CD1c-positive myeloid dendritic cell (primary cell): Measurements from ENCODE around the gene TMEM181.
"Not testable (repeated sequence)": the region's sequence is repeated elsewhere in the genome, so short reads cannot be mapped to it uniquely, and the experiment has no call there.

Experiments
- DNase-seq: peaks from one replicate; pipeline ENCODE4 v3.0.0-alpha.2; 2016; ENCODE audit errors: extremely low spot score

TMEM181 gene

GRCh38 chr6:158660333-158660754 lies 100.5 kb downstream of the TMEM181 start:
- DNase-seq, result peak; percentile 48

GRCh38 chr6:158661156-158661685 lies 101.3 kb downstream of the TMEM181 start:
- peak; percentile 57 for DNase-seq

- DNase-seq, result peak; percentile 12
These were observed 102.7 kb downstream of the TMEM181 start for GRCh38 chr6:158662607-158662953.

- no peak for DNase-seq
These were observed 103.2 kb downstream of the TMEM181 start for GRCh38 chr6:158662954-158663624.

- DNase-seq, result no peak
These were observed 103.8 kb downstream of the TMEM181 start for GRCh38 chr6:158663625-158664165.

GRCh38 chr6:158665332-158665731 lies 105.4 kb downstream of the TMEM181 start:
- DNase-seq, result no peak

GRCh38 chr6:158666628-158667359 lies 106.9 kb downstream of the TMEM181 start:
- peak; percentile 92 for DNase-seq

GRCh38 chr6:158667360-158667981 lies 107.6 kb downstream of the TMEM181 start:
- peak; percentile 57 for DNase-seq

GRCh38 chr6:158668707-158669103 lies 108.8 kb downstream of the TMEM181 start:
- no peak for DNase-seq

- DNase-seq, result no peak
These were observed 109.5 kb downstream of the TMEM181 start for GRCh38 chr6:158669145-158670035.

GRCh38 chr6:158672119-158672518 lies 112.2 kb downstream of the TMEM181 start:
- DNase-seq, result not testable (repeated sequence)

- no peak for DNase-seq
These were observed 112.8 kb downstream of the TMEM181 start for GRCh38 chr6:158672726-158673125.

GRCh38 chr6:158674342-158675131 lies 114.6 kb downstream of the TMEM181 start:
- no peak for DNase-seq

GRCh38 chr6:158677094-158677493 lies 117.2 kb downstream of the TMEM181 start:
- not testable (repeated sequence) for DNase-seq

- no peak for DNase-seq
These were observed 118.2 kb downstream of the TMEM181 start for GRCh38 chr6:158677906-158678578.

GRCh38 chr6:158680015-158680414 lies 120.1 kb downstream of the TMEM181 start:
- DNase-seq, result no peak

GRCh38 chr6:158680481-158680880 lies 120.6 kb downstream of the TMEM181 start:
- no peak for DNase-seq

GRCh38 chr6:158684311-158684710 lies 124.4 kb downstream of the TMEM181 start:
- no peak for DNase-seq

- no peak for DNase-seq
These were observed 124.9 kb downstream of the TMEM181 start for GRCh38 chr6:158684745-158685324.
